CMK (cell line): ENCODE results near the gene MYCBP2.
"Not testable (repeated sequence)": the region's sequence is repeated elsewhere in the genome, so short reads cannot be mapped to it uniquely, and the experiment has no call there.

ENCODE experiments used
- DNase-seq: peaks from one replicate; pipeline ENCODE4 v3.0.0-alpha.2; 2010; ENCODE audit warnings: low read depth

The MYCBP2 gene

GRCh38 chr13:77029436-77029835 lies 297.5 kb downstream of the MYCBP2 start:
- DNase-seq: no peak

GRCh38 chr13:77028202-77028601 lies 298.7 kb downstream of the MYCBP2 start:
- no peak for DNase-seq

DNA sequence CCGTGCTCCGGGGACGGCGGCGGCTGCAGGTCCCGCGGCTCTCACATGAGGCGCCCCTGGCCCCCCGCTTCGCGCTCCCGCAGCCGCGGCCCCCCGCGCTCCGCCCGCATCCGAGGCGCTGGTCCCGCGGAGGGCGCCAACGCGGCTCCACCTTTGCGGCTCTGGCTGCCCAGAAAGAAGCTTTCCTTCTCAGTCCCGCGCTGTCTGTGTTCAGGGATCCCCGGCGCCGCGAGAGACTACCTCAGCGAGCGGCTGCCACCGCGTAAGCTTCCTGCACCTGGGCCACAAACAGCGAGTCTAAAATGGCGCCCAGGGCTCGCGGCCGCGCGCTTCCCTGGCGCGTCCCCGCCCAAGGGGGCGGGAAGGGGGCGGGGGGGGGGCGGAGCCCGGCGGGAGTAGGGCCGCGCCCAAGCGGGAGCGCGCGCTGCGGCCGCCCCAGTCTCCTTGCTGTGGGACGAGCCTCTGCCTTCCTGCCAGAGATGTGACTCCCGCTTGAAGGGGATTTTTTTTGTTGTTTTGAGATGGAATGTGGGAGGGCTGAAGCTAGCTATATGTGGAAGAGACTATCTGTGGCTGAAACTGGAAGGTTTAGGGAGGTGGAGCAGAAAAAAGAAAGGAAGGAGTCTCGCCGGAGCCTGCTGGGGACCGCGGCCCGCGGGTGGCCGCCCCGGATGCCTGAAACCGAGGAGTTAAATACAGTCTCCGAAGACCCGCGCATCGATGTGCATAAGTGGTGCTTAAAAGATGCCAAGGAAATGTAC lies 299.9 kb downstream of the MYCBP2 start, which contains the start of gene FBXL3:
Gene FBXL3, minus strand, starts transcription at position 299 of the 761 bp plus-strand sequence. CDS start 5,299 bp downstream, outside the sequence.
- DNase-seq: peak; percentile 75

- DNase-seq: no peak
Measured at GRCh38 chr13:77026255-77026860, 300.5 kb downstream of the MYCBP2 start.

DNA sequence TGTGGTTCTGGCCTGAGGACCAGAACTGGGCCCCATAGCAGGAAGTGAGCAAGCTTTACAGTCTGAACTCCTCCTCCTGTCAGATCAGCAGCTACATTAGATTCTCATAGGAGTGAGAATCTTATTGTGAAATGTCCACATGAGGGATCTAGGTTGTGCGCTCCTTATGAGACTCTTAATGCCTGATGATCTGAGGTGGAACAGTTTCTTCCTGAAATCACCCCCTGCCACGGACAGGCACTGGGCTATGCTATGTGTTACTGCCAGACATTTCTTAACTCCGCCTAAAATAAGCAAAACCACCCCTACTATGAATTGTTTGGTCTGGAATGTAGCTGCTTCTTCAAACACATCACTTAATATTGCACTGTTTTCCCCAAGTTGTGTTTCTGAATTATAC lies 304.6 kb downstream of the MYCBP2 start:
- DNase-seq: no peak

GRCh38 chr13:77019756-77020155 lies 307.1 kb downstream of the MYCBP2 start:
- no peak for DNase-seq

DNA sequence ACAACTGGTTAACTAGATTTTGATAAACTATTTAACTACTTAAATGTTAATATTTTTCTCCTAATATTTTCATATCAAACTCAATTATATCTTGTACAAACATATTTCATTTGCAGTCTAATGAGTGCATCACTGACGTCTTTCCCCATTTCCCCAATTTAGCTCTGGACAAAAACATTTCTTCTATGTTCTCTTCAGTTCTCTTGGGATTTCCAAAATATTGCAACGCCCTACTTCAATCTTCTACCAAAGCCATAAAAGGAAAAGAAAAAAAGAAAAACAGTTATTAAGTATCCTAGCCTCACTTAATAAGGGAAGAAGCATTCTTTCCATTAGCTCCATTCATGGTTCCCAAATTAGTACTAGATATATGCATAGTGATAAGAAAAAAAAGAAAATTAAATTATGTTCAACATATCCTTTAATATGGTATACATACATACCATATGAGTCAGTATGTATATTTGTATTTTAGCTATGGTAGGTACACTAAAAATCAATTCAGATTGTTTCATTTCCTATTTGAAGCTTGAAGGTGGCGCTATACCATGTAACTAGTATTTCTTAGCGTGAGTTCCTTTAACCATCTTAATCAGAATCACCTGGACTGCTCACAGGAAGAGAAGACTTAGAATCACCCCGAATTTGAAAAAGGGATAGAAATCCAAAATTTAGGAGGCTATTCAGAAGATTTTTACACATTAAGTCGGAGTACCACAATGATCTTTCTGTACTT lies 309.8 kb downstream of the MYCBP2 start:
- no peak for DNase-seq

- no peak for DNase-seq
Measured at GRCh38 chr13:77016251-77016812, 310.6 kb downstream of the MYCBP2 start.

- DNase-seq: no peak
Measured at GRCh38 chr13:77014906-77015685, 311.8 kb downstream of the MYCBP2 start.

DNA sequence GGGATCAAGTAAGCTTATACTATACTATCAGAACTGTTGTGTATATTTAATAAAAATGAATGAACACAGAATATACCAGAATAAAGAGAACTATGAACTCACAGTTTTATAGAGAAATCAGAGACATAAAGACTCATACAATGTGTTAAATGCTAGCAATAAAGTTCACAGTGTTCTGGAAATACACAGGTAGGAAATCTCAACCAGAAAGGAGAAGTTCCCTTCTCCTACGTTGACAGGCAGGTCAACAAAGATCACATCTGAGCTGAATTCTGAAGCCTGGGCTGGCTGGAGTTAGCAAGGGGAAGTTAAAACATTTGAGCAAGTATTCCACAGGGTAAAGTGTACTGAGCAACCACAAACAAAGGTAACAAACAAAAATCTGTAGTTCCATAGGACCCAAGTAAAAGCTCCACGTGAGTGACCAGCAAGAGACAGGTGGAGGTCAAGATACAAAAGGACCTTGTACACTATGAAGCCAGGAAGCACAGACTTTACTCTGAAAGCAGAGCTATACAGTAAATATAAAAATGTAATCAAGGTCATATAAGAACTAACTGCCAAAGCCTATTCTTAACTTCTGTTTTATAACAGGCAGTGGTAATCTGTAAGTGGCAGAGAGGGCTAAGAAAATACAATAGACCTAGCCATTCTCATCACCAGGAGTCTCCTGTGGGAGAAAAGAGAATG lies 312.9 kb downstream of the MYCBP2 start:
- no peak for DNase-seq

DNA sequence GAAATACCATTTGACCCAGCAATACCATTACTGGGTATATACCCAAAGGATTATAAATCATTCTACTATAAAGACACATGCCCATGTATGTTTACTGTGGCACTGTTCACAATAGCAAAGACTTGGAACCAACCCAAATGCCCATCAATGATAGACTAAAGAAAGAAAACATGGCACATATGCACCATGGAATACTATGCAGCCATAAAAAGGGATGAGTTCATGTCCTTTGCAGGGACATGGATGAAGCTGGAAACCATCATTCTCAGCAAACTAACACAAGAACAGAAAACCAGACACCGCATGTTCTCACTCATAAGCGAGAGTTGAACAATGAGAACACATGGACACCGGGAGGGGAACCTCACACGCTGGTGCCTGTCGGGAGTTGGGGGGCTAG lies 317.2 kb downstream of the MYCBP2 start:
- not testable (repeated sequence) for DNase-seq

GRCh38 chr13:77009011-77009410 lies 317.9 kb downstream of the MYCBP2 start:
- no peak for DNase-seq

DNA sequence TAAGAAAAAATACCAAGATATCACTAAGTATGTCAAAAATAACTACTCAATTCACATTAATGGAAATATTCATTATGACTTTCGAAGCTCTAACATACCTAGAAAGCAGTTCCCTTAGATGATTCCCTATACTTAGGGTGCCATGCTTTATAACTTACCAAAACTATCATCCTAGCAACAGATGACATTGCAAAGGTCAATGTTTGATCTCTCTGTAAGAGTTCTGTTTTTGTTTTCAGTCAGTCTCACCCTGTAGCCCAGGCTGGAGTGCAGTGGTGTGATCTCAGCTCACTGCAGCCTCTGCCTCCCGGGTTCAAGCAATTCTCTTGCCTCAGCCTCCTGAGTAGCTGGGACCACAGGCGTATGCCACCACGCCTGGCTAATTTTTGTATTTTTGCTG lies 318.6 kb downstream of the MYCBP2 start:
- DNase-seq: not testable (repeated sequence)

DNA sequence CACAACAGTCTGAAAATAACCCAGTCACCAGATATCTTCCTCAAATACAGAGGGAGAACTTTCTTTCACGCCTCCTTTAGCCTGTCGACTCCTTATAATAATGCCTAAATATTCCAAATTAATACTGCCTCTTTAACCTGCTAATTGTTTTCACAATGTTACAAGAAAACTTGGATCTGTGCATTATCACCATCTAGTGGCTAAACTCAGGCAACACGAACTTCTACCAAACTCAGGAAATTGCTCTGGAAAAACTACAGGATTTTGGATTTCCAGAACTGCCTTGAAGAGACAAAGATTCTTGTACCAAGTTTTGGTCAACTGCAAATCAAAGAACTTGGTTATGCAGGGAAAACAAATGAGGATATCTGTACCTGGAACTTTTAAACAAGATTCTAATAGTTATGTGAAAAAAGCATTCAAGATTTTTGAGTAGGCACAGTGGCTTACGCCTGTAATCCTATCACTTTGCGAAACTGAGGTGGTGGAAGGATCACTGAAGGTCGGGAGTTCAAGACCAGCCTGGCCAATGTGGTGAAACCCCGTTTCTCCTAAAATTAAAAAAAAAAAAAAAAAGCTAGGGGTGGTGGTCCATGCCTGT lies 324.2 kb downstream of the MYCBP2 start:
- no peak for DNase-seq

- no peak for DNase-seq
Measured at GRCh38 chr13:77001963-77002587, 324.8 kb downstream of the MYCBP2 start.

- DNase-seq: no peak
Measured at GRCh38 chr13:77001540-77001939, 325.4 kb downstream of the MYCBP2 start.

GRCh38 chr13:77000475-77000874 lies 326.4 kb downstream of the MYCBP2 start:
- DNase-seq: no peak
